ENCODE measurements around the gene SPTLC2.

GRCh38 chr14:77509366-77509765 lies 107.1 kb downstream of the SPTLC2 start:
- TF ChIP-seq EZH2 (IDR thresholded peaks at IDR 0.05; ENCODE audit: borderline replicate concordance) (no peak), EZH2phosphoT487 (IDR thresholded peaks at IDR 0.05; ENCODE audit: low read depth, severe bottlenecking, unreplicated experiment) (no peak), CTCF (IDR thresholded peaks at IDR 0.05; ENCODE audit: poor library complexity) (no peak)
